ENCODE results near the gene B4GALT7. TPM values are rescaled to one million over a fixed set of nuclear protein-coding genes. Genes with fewer than 3 reads are reported as not detected.

Gene B4GALT7
- total RNA-seq, 3 donors from 2014 or later: 35.5 to 40.5 (median 37.0) TPM

Other genes starting within 250 kb of the B4GALT7 start
- gene LMAN2, start 248.5 kb upstream of the B4GALT7 start, total RNA-seq: 100 to 1,000 TPM; 120 to 129 (median 127) TPM
- gene RGS14, start 242.2 kb upstream of the B4GALT7 start, total RNA-seq: 10 to 100 TPM; 43.7 to 62.3 (median 46.2) TPM
- gene SLC34A1, start 215.7 kb upstream of the B4GALT7 start, total RNA-seq: not detected
- not detected for gene PFN3, start 199.5 kb upstream of the B4GALT7 start, total RNA-seq
- 1 to 10 TPM; 1.7 to 5.7 (median 3.1) TPM for gene F12, start 190.6 kb upstream of the B4GALT7 start, total RNA-seq
- 100 to 1,000 TPM; 140 to 163 (median 158) TPM for gene GRK6, start 173.5 kb upstream of the B4GALT7 start, total RNA-seq
- 10 to 100 TPM; 11.7 to 19.8 (median 14.2) TPM for gene PRR7, start 153.3 kb upstream of the B4GALT7 start, total RNA-seq
- 10 to 100 TPM; 16.6 to 48.5 (median 21.6) TPM for gene DBN1, start 126.5 kb upstream of the B4GALT7 start, total RNA-seq
- 10 to 100 TPM; 18.0 to 22.1 (median 19.0) TPM for gene PDLIM7, start 102.5 kb upstream of the B4GALT7 start, total RNA-seq
- gene DOK3, start 90.3 kb upstream of the B4GALT7 start, total RNA-seq: 1 to 10 TPM; 8.2 to 9.2 (median 8.7) TPM
- 100 to 1,000 TPM; 203 to 220 (median 207) TPM for gene DDX41, start 83.2 kb upstream of the B4GALT7 start, total RNA-seq
- 10 to 100 TPM; 54.7 to 63.7 (median 62.1) TPM for gene FAM193B, start 45.6 kb upstream of the B4GALT7 start, total RNA-seq
- gene TMED9, start 7.9 kb upstream of the B4GALT7 start, total RNA-seq: 100 to 1,000 TPM; 178 to 208 (median 199) TPM
- gene FAM153A, start 182.8 kb downstream of the B4GALT7 start, total RNA-seq: 1 to 10 TPM; 2.9 to 7.0 (median 3.6) TPM